K562 (cell line): Measurements from ENCODE around the gene ID4. TPM values are rescaled to one million over a fixed set of nuclear protein-coding genes. Genes with fewer than 3 reads are reported as not detected.

Experiments used
- ATAC-seq: fragments of 200-7000 bp; cut with Tn5 transposase; 3 replicates; pipeline ENCODE4 v1.9.1; 2020; ENCODE audit warnings: moderate library complexity
- BruUV-seq: library from RNA; stranded (reverse); fragments of 400-500 nt; replicated peaks from 2 replicates; lab custom pipeline; 2021; lab: Mats Ljungman, UMichigan
- CTCF ChIA-PET: fragments of 300-600 bp; formaldehyde crosslinking; extraction: SDS; loops from one replicate; lab custom pipeline; 2021; ENCODE audit warnings: low intra/inter-chr PET ratio; lab: Yijun Ruan, JAX
- POLR2A ChIA-PET: fragments of 300-600, 350-650 bp; sonication (Branson Sonifier 250); formaldehyde crosslinking; extraction: SDS; loops from one replicate; lab custom pipeline; 2021; ENCODE audit warnings: antibody characterized with exemption, inconsistent platforms; lab: Yijun Ruan, JAX
- DNase-seq, 4 experiments: peaks; one replicate each; pipeline versions ENCODE4 v3.0.0 to v3.0.0-alpha.2; 2011 to 2018; ENCODE audit warnings: low spot score in 3 of 4, mixed read lengths in 3 of 4; ENCODE audit errors: extremely low read depth in 1 of 4
- FAIRE-seq: peaks from 2 replicates; lab custom pipeline; 2011; peaks lifted over from hg19 to GRCh38; lab: Jason Lieb, UNC
- H2AFZ ChIP-seq: 2 replicates; pipeline ENCODE4 v1.6.0; 2011; ENCODE audit warnings: low read depth, low read length, control low read depth, inconsistent platforms
- H3K27ac ChIP-seq: fragments of 200-600 bp; 3 replicates; pipeline ENCODE4 v1.8.0; 2011; ENCODE audit warnings: low read depth, mild to moderate bottlenecking, control low read depth, inconsistent platforms, low read length, moderate library complexity, mixed read lengths; ENCODE audit errors: extremely low read depth
- H3K27me3 ChIP-seq, 2 experiments: fragments of 300-600 bp in 1 of 2; 2 replicates in 1 of 2; 3 replicates in 1 of 2; pipeline versions ENCODE4 v1.6.0 to v1.8.0; 2011; ENCODE audit warnings: inconsistent platforms in 2 of 2, low read length in 2 of 2, mild to moderate bottlenecking in 1 of 2, mixed read lengths in 1 of 2, moderate library complexity in 1 of 2; ENCODE audit not compliant: control insufficient read depth in 2 of 2, insufficient read depth in 2 of 2
- H3K36me3 ChIP-seq: fragments of 300-600 bp; 3 replicates; pipeline ENCODE4 v1.8.0; 2011; ENCODE audit warnings: mild to moderate bottlenecking, low read length, inconsistent platforms; ENCODE audit not compliant: control insufficient read depth, insufficient read depth
- H3K4me1 ChIP-seq, 2 experiments: fragments of 200-600 bp in 1 of 2; replicated peaks in 1 of 2; 2 replicates in 1 of 2; 3 replicates in 1 of 2; pipeline versions ENCODE4 v1.5.1 to v1.8.0; 2011; ENCODE audit warnings: inconsistent platforms in 2 of 2, low read length in 2 of 2, mild to moderate bottlenecking in 1 of 2, mixed read lengths in 1 of 2, moderate library complexity in 1 of 2; ENCODE audit not compliant: control insufficient read depth in 2 of 2, insufficient read depth in 2 of 2
- H3K4me2 ChIP-seq: 2 replicates; pipeline ENCODE4 v1.6.1; 2011; ENCODE audit warnings: low read length, control low read depth, inconsistent platforms, mixed read lengths; ENCODE audit not compliant: insufficient read depth
- H3K4me3 ChIP-seq: fragments of 200-600 bp; sonication (generic), shearing (Covaris generic); 2 replicates; pipeline ENCODE4 v1.5.1; 2016; ENCODE audit warnings: control low read depth, inconsistent platforms
- H3K79me2 ChIP-seq: fragments of 200-600 bp; 3 replicates; pipeline ENCODE4 v1.8.0; 2011; ENCODE audit warnings: low read length, inconsistent platforms; ENCODE audit not compliant: control insufficient read depth, insufficient read depth
- H3K9ac ChIP-seq, 2 experiments: 2 replicates each; pipeline versions ENCODE4 v1.6.0 to v1.6.1; 2011; ENCODE audit warnings: low read depth in 2 of 2, low read length in 2 of 2, control low read depth in 1 of 2, inconsistent platforms in 1 of 2, mild to moderate bottlenecking in 1 of 2, mixed read lengths in 1 of 2; ENCODE audit not compliant: insufficient read depth in 1 of 2
- H3K9me1 ChIP-seq: one replicate; pipeline ENCODE4 v1.6.0; 2011; ENCODE audit warnings: inconsistent platforms, mild to moderate bottlenecking, low read length, moderate library complexity; ENCODE audit not compliant: control insufficient read depth, insufficient read depth
- H3K9me3 ChIP-seq: replicated peaks from 2 replicates; pipeline ENCODE4 v1.5.1; 2011; ENCODE audit warnings: low read depth, low read length, inconsistent platforms; ENCODE audit not compliant: control insufficient read depth, insufficient read depth
- H4K20me1 ChIP-seq: replicated peaks from 2 replicates; pipeline ENCODE4 v1.6.1; 2011; ENCODE audit warnings: low read length, inconsistent platforms, mixed read lengths; ENCODE audit not compliant: control insufficient read depth, insufficient read depth
- ARHGAP35 ChIP-seq: fragments of 450-650 bp; IDR thresholded peaks from 2 replicates; pipeline ENCODE4 v1.6.1; 2018; ENCODE audit not compliant: partially characterized antibody
- CCNT2 ChIP-seq: IDR thresholded peaks from 2 replicates; pipeline ENCODE4 v1.6.1; 2011; ENCODE audit warnings: borderline replicate concordance, low read depth, mild to moderate bottlenecking, moderate library complexity, mixed read lengths, low read length; ENCODE audit not compliant: insufficient read length; ENCODE audit errors: extremely low read depth
- CEBPZ ChIP-seq: fragments of 150-350 bp; IDR thresholded peaks from 2 replicates; pipeline ENCODE4 v1.6.1; 2014; ENCODE audit warnings: low read depth, mild to moderate bottlenecking, low read length, borderline replicate concordance
- CGGBP1 ChIP-seq: fragments of 250-450 bp; sonication (Bioruptor Pico); IDR thresholded peaks from 2 replicates; pipeline ENCODE4 v1.9.0; 2021; ENCODE audit warnings: mild to moderate bottlenecking
- FOXK1 ChIP-seq: sonication (generic); formaldehyde crosslinking; IDR thresholded peaks from 2 replicates; pipeline ENCODE4 v1.8.0; 2022; ENCODE audit warnings: missing genetic modification reagents, mild to moderate bottlenecking, borderline replicate concordance
- YY1 ChIP-seq, 3 experiments: IDR thresholded peaks; 2 replicates each; pipeline ENCODE4 v1.6.1; 2011; ENCODE audit warnings: low read length in 2 of 3, mild to moderate bottlenecking in 2 of 3, moderate library complexity in 2 of 3, borderline replicate concordance in 1 of 3, control low read depth in 1 of 3, low read depth in 1 of 3; ENCODE audit not compliant: insufficient read depth in 3 of 3, insufficient replicate concordance in 2 of 3, control insufficient read depth in 1 of 3, insufficient read length in 1 of 3; ENCODE audit errors: extremely low read depth in 1 of 3
- ZFP30 ChIP-seq: fragments of 250-450 bp; sonication (Bioruptor Pico); IDR thresholded peaks from 2 replicates; pipeline ENCODE4 v1.8.0; 2022; ENCODE audit warnings: moderate library complexity, mild to moderate bottlenecking, inconsistent platforms, borderline replicate concordance
- ZNF217 ChIP-seq: sonication (generic); formaldehyde crosslinking; IDR thresholded peaks from 2 replicates; pipeline ENCODE4 v1.8.0; 2022; ENCODE audit warnings: mild to moderate bottlenecking, missing genetic modification reagents
- ZNF592 ChIP-seq: fragments of 450-650 bp; IDR thresholded peaks from 2 replicates; pipeline ENCODE4 v1.6.1; 2017; ENCODE audit warnings: antibody characterized with exemption, mild to moderate bottlenecking
- WGBS: fragments of 100-300 bp; shearing (Covaris generic); methylation state at CpG from one replicate; pipeline ENCODE4 v1.1.6; 2016; ENCODE audit warnings: low coverage, mixed read lengths; ENCODE audit not compliant: insufficient coverage; ENCODE audit errors: missing lambda C conversion rate; 5-methylcytosine and 5-hydroxymethylcytosine counted together
- in situ Hi-C: fragments of 300-500 bp; cut with MboI; formaldehyde crosslinking; loops from 4 replicates; pipeline ENCODE4 v1.15.0; 2018; ENCODE audit warnings: inconsistent platforms, mixed read lengths
- intact Hi-C: fragments of 100-400 bp; cut with micrococcal nuclease; formaldehyde crosslinking; loops from 2 replicates; pipeline ENCODE4 v1.14.2; 2022
- polyA plus RNA-seq, 8 experiments: library from polyadenylated mRNA; depleted of rRNA in 4 of 8; stranded (reverse) in 5 of 8; unstranded in 3 of 8; fragments of >200 nt; fragmentation: Nextera tagmentation in 2 of 8; fragmentation: Illumina TruSeq in 1 of 8; extraction: Ambion mirVana in 2 of 8; extraction: Trizol in 1 of 8; gene quantifications; 2 replicates each; pipeline versions ENCODE4 v1.2.1 to v1.2.3, GENCODE V29; 2011 to 2014; ENCODE audit warnings: inconsistent platforms in 1 of 8, missing spikeins in 1 of 8
- total RNA-seq, 7 experiments: library from RNA; depleted of rRNA in 6 of 7; stranded (reverse); fragments of >200 nt in 6 of 7; fragmentation: Illumina TruSeq in 2 of 7; extraction: Trizol in 2 of 7; gene quantifications; 2 replicates each; pipeline versions ENCODE4 v1.2.1 to v1.2.3, GENCODE V29; 2011 to 2021; ENCODE audit warnings: low replicate concordance in 1 of 7

ID4 gene
- total and polyA plus RNA-seq, 9 of the 15 experiments (the other 6 are each of a cell fraction or from before 2014, with no cell fraction given): not detected

DNA sequence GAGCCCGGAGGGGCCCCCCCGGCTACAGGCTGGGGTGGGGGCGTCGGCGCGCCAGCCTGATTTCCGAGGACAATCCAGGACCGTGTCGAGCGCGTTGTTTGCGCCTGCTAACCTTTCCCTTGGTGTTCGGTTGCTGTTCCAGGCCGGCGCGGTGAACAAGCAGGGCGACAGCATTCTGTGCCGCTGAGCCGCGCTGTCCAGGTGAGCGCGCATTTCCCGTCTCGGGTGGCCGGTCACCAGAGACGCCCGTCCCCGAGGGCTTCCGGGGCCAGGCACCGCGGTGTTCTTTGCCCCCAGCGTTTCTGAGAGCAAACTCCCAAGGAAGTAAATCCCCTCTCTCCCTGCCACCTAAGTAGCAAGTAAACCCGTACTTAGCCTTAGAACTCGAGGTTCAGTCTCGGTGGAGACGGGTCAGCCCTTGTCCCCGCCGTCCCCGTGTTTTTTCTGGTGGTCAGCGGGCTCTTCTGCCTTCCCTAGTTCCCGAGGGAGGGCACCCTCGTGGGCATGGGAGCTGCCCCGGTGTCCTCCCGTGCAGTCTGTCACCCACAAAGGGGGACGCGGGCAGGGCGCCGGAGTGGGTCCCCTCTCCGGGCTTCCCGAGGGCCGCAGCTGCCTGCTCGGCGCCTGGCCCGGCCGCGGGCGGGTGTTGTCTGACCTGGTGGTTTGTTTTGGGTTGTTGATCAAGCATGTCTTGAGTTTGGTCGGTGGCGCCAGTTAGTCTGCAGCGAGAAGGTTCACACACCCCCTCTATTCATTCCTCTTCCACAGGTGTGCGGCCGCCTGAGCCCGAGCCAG is 1.5 kb downstream of the ID4 start:
- no peak overlapping the region for H3K4me2 ChIP-seq
- CTCF ChIA-PET: no interaction called here

More for the DNA sequence above, 1.5 kb downstream of the ID4 start:
- H3K27me3 ChIP-seq: peaks cover 0 to 5% of the 10 kb centered on the region in 2 experiments; a peak in 1 of 5 replicates
- BruUV-seq: no TSS peak
- H3K9me3 ChIP-seq: no peaks in the 10 kb centered on the region
- H3K9me1 ChIP-seq: no peaks in the 10 kb centered on the region
- TF ChIP-seq FOXK1 (CRISPR knock-in tag): no peak
- TF ChIP-seq YY1 (IDR thresholded peaks at IDR 0.05; ENCODE audit: borderline replicate concordance in 1 of 3, control insufficient read depth in 1 of 3, extremely low read depth in 1 of 3, insufficient read depth in 3 of 3, insufficient read length in 1 of 3, insufficient replicate concordance in 2 of 3, low read depth in 1 of 3, low read length in 2 of 3): no peak
- TF ChIP-seq CCNT2: no peak
- no peak for TF ChIP-seq ZNF217 (CRISPR knock-in tag)
- TF ChIP-seq ARHGAP35: no peak
- TF ChIP-seq ZFP30 (CRISPR knock-in tag): no peak
- no peak for TF ChIP-seq CGGBP1
- no peak for TF ChIP-seq ZNF592
- no peak for TF ChIP-seq CEBPZ
- TF ChIP-seq, all 486 proteins: peak for 0
- Histone ChIP-seq H3K27ac (no peak overlapping the region), H3K79me2 (no peaks in the 10 kb centered on the region), H3K9ac (no peak overlapping the region), H3K4me3 (no peak overlapping the region), H2AFZ (no peak overlapping the region), H3K36me3 (no peaks in the 10 kb centered on the region), H4K20me1 (no peaks in the 10 kb centered on the region), H3K4me1 (peaks cover 0 to 9% of the 10 kb centered on the region in 2 experiments; a peak in 1 of 5 replicates)
- intact Hi-C loops (no loop called here), in situ Hi-C loops (no loop called here)
- WGBS: 19% methylated on average over 62 of the region's 63 CpGs
- DNase-seq: no peak
- FAIRE-seq: no peak
- POLR2A ChIA-PET: interaction anchor here (0.5 to 1.1 kb wide), 3 partner anchors 9 to 23 kb away, joined by 4 read pairs; no protein-coding TSS in a partner anchor
- no peak; the same call in 2 of the 3 replicates for ATAC-seq
